AG04449 (cell line): ENCODE results near the gene PRSS35.

Experiments used
- CTCF ChIA-PET: fragments of 350-600 bp; formaldehyde crosslinking; extraction: SDS; loops from one replicate; lab custom pipeline; 2021; ENCODE audit warnings: antibody characterized with exemption; lab: Yijun Ruan, JAX
- POLR2A ChIA-PET: fragments of 400-600, 350-600 bp; formaldehyde crosslinking; extraction: SDS; loops from one replicate; lab custom pipeline; 2020; ENCODE audit warnings: antibody characterized with exemption, inconsistent platforms; lab: Yijun Ruan, JAX
- DNase-seq: peaks from one replicate; pipeline ENCODE4 v3.0.0-alpha.2; 2010; ENCODE audit warnings: low read depth, low spot score
- H3K4me3 ChIP-seq: 2 replicates; pipeline ENCODE4 v1.5.1; 2011; ENCODE audit warnings: low read depth, mild to moderate bottlenecking, control low read depth, low read length
- CTCF ChIP-seq: IDR thresholded peaks from one replicate; pipeline ENCODE4 v1.5.1; 2011; ENCODE audit warnings: mild to moderate bottlenecking, moderate library complexity, low read length, control low read depth, inconsistent platforms; ENCODE audit not compliant: insufficient read depth; ENCODE audit errors: missing control alignments

The PRSS35 gene

GRCh38 chr6:83488448-83488847 is 23.9 kb upstream of the PRSS35 start:
- H3K4me3 ChIP-seq: no peak overlapping the region
- ChIA-PET CTCF (no interaction called here), POLR2A (no interaction called here)
- TF ChIP-seq CTCF: no peak
- DNase-seq: no peak

GRCh38 chr6:83488861-83489260 is 23.5 kb upstream of the PRSS35 start:
- no peak for TF ChIP-seq CTCF
- CTCF ChIA-PET: no interaction called here

GRCh38 chr6:83490217-83490807 is 22.0 kb upstream of the PRSS35 start:
- no peak for DNase-seq
- CTCF ChIA-PET: no interaction called here
- POLR2A ChIA-PET: no interaction called here
- H3K4me3 ChIP-seq: no peak overlapping the region
- TF ChIP-seq CTCF: no peak

More at GRCh38 chr6:83488861-83489260, 23.5 kb upstream of the PRSS35 start:
- no peak overlapping the region for H3K4me3 ChIP-seq
- POLR2A ChIA-PET: no interaction called here
- no peak for DNase-seq

GRCh38 chr6:83505356-83505755 is 7.0 kb upstream of the PRSS35 start:
- TF ChIP-seq CTCF: no peak
- CTCF ChIA-PET: interaction anchor here (1.0 to 6.4 kb wide), 5 partner anchors 8 to 439 kb away, joined by 3 to 60 read pairs (median 20); partner anchors contain the start of genes DOP1A, PRSS35 and UBE3D
- H3K4me3 ChIP-seq: no peak overlapping the region
- POLR2A ChIA-PET: no interaction called here
- DNase-seq: no peak

- no peak for TF ChIP-seq CTCF
- ChIA-PET POLR2A (no interaction called here), CTCF (interaction anchor here (2.1 to 8.2 kb wide), 5 partner anchors 9 to 442 kb away, joined by 6 to 488 read pairs (median 305); partner anchors contain the start of genes DOP1A, ME1 and UBE3D)
- no peak for DNase-seq
- H3K4me3 ChIP-seq: no peak overlapping the region
Observed at GRCh38 chr6:83509441-83509840, 2.9 kb upstream of the PRSS35 start.

GRCh38 chr6:83510791-83511190 is 1.5 kb upstream of the PRSS35 start:
- DNase-seq: no peak
- CTCF ChIA-PET: interaction anchor here (0.9 to 8.2 kb wide), 19 partner anchors 6 to 443 kb away, joined by 3 to 488 read pairs (median 7); partner anchors contain the start of genes DOP1A, ME1 and UBE3D
- H3K4me3 ChIP-seq: no peak overlapping the region
- TF ChIP-seq CTCF: no peak
- POLR2A ChIA-PET: no interaction called here
